ENCODE data around the gene ADAMTS6.
"Not testable (repeated sequence)": the region's sequence is repeated elsewhere in the genome, so short reads cannot be mapped to it uniquely, and the experiment has no call there.

Gene ADAMTS6

GRCh38 chr5:65440456-65440855 lies 41.3 kb downstream of the ADAMTS6 start:
- Mint-ChIP-seq H3K9me3 (peaks cover 1% of the 10 kb centered on the region), H3K27ac (no peak overlapping the region), H3K36me3 (peaks cover 4% of the 10 kb centered on the region)

GRCh38 chr5:65434122-65434521 lies 47.6 kb downstream of the ADAMTS6 start:
- no peaks in the 10 kb centered on the region for H3K27me3 Mint-ChIP-seq
- no peak overlapping the region for H3K4me3 Mint-ChIP-seq
- DNase-seq (ENCODE audit: low spot score in 2 of 2) (no peak), ATAC-seq (ENCODE audit: low read depth) (no peak)
- H3K9me3 Mint-ChIP-seq = peaks cover 1% of the 10 kb centered on the region
- no peaks in the 10 kb centered on the region for H3K4me1 Mint-ChIP-seq
- no peak overlapping the region for H3K27ac Mint-ChIP-seq
- H3K36me3 Mint-ChIP-seq = peaks cover 2% of the 10 kb centered on the region

More at GRCh38 chr5:65440456-65440855, 41.3 kb downstream of the ADAMTS6 start:
- ATAC-seq (ENCODE audit: low read depth) (no peak), DNase-seq (ENCODE audit: low spot score in 2 of 2) (no peak)
- no peak overlapping the region for H3K4me3 Mint-ChIP-seq
- no peaks in the 10 kb centered on the region for H3K4me1 Mint-ChIP-seq
- no peaks in the 10 kb centered on the region for H3K27me3 Mint-ChIP-seq

GRCh38 chr5:65426656-65427055 lies 55.1 kb downstream of the ADAMTS6 start:
- ATAC-seq (ENCODE audit: low read depth) (no peak), DNase-seq (ENCODE audit: low spot score in 2 of 2) (no peak)
- Mint-ChIP-seq H3K27ac (no peak overlapping the region), H3K9me3 (peaks cover 5% of the 10 kb centered on the region), H3K27me3 (no peaks in the 10 kb centered on the region), H3K4me1 (no peaks in the 10 kb centered on the region), H3K4me3 (no peak overlapping the region), H3K36me3 (peaks cover 7% of the 10 kb centered on the region)

GRCh38 chr5:65423623-65424022 lies 58.1 kb downstream of the ADAMTS6 start:
- H3K27me3 Mint-ChIP-seq = no peaks in the 10 kb centered on the region
- peaks cover 19% of the 10 kb centered on the region for H3K9me3 Mint-ChIP-seq
- DNase-seq (ENCODE audit: low spot score in 2 of 2) = no peak
- peaks cover 22% of the 10 kb centered on the region for H3K36me3 Mint-ChIP-seq
- no peak overlapping the region for H3K4me3 Mint-ChIP-seq
- ATAC-seq (ENCODE audit: low read depth) = no peak
- no peak overlapping the region for H3K27ac Mint-ChIP-seq
- H3K4me1 Mint-ChIP-seq = no peaks in the 10 kb centered on the region

- Mint-ChIP-seq H3K9me3 (peaks cover 24% of the 10 kb centered on the region), H3K4me3 (no peak overlapping the region), H3K4me1 (no peaks in the 10 kb centered on the region), H3K27ac (no peak overlapping the region), H3K27me3 (no peaks in the 10 kb centered on the region), H3K36me3 (peaks cover 24% of the 10 kb centered on the region)
- DNase-seq (ENCODE audit: low spot score in 2 of 2) (no peak), ATAC-seq (ENCODE audit: low read depth) (no peak)
Measured at GRCh38 chr5:65418661-65419060, 63.1 kb downstream of the ADAMTS6 start.

- peaks cover 4% of the 10 kb centered on the region for H3K9me3 Mint-ChIP-seq
- no peaks in the 10 kb centered on the region for H3K27me3 Mint-ChIP-seq
- H3K36me3 Mint-ChIP-seq = peaks cover 15% of the 10 kb centered on the region
- no peak overlapping the region for H3K27ac Mint-ChIP-seq
- DNase-seq (ENCODE audit: low spot score in 2 of 2) (no peak), ATAC-seq (ENCODE audit: low read depth) (no peak)
- no peak overlapping the region for H3K4me3 Mint-ChIP-seq
- no peaks in the 10 kb centered on the region for H3K4me1 Mint-ChIP-seq
Measured at GRCh38 chr5:65413822-65414221, 67.9 kb downstream of the ADAMTS6 start.

GRCh38 chr5:65412842-65413241 lies 68.9 kb downstream of the ADAMTS6 start:
- H3K4me1 Mint-ChIP-seq = no peaks in the 10 kb centered on the region
- peaks cover 24% of the 10 kb centered on the region for H3K36me3 Mint-ChIP-seq
- no peaks in the 10 kb centered on the region for H3K27me3 Mint-ChIP-seq
- ATAC-seq (ENCODE audit: low read depth) = no peak
- DNase-seq (ENCODE audit: low spot score in 2 of 2) = no peak
- peaks cover 4% of the 10 kb centered on the region for H3K9me3 Mint-ChIP-seq
- no peak overlapping the region for H3K27ac Mint-ChIP-seq
- H3K4me3 Mint-ChIP-seq = no peak overlapping the region

GRCh38 chr5:65411356-65411755 lies 70.4 kb downstream of the ADAMTS6 start:
- DNase-seq (ENCODE audit: low spot score in 2 of 2) (no peak), ATAC-seq (ENCODE audit: low read depth) (no peak)
- H3K4me3 Mint-ChIP-seq = no peak overlapping the region
- H3K27me3 Mint-ChIP-seq = no peaks in the 10 kb centered on the region
- no peaks in the 10 kb centered on the region for H3K4me1 Mint-ChIP-seq
- no peak overlapping the region for H3K27ac Mint-ChIP-seq
- H3K36me3 Mint-ChIP-seq = peaks cover 22% of the 10 kb centered on the region
- no peaks in the 10 kb centered on the region for H3K9me3 Mint-ChIP-seq

- DNase-seq (ENCODE audit: low spot score in 2 of 2) = no peak
Measured at GRCh38 chr5:65395526-65396155, 86.1 kb downstream of the ADAMTS6 start.

GRCh38 chr5:65394087-65394486 lies 87.6 kb downstream of the ADAMTS6 start:
- DNase-seq (ENCODE audit: low spot score in 2 of 2) (no peak), ATAC-seq (ENCODE audit: low read depth) (no peak)
- Mint-ChIP-seq H3K36me3 (no peaks in the 10 kb centered on the region), H3K4me1 (no peaks in the 10 kb centered on the region), H3K27me3 (no peaks in the 10 kb centered on the region), H3K27ac (no peak overlapping the region), H3K9me3 (no peaks in the 10 kb centered on the region), H3K4me3 (no peak overlapping the region)

More at GRCh38 chr5:65395526-65396155, 86.1 kb downstream of the ADAMTS6 start:
- no peak overlapping the region for H3K27ac Mint-ChIP-seq
- H3K27me3 Mint-ChIP-seq = no peaks in the 10 kb centered on the region
- no peak overlapping the region for H3K4me3 Mint-ChIP-seq
- no peaks in the 10 kb centered on the region for H3K4me1 Mint-ChIP-seq
- no peaks in the 10 kb centered on the region for H3K9me3 Mint-ChIP-seq
- no peak for ATAC-seq (ENCODE audit: low read depth)
- H3K36me3 Mint-ChIP-seq = no peaks in the 10 kb centered on the region

GRCh38 chr5:65391591-65391990 lies 90.1 kb downstream of the ADAMTS6 start:
- no peak overlapping the region for H3K4me3 Mint-ChIP-seq
- H3K27ac Mint-ChIP-seq = no peak overlapping the region
- no peaks in the 10 kb centered on the region for H3K27me3 Mint-ChIP-seq
- ATAC-seq (ENCODE audit: low read depth) (no peak), DNase-seq (ENCODE audit: low spot score in 2 of 2) (no peak)
- H3K4me1 Mint-ChIP-seq = no peaks in the 10 kb centered on the region
- no peaks in the 10 kb centered on the region for H3K9me3 Mint-ChIP-seq
- no peaks in the 10 kb centered on the region for H3K36me3 Mint-ChIP-seq

GRCh38 chr5:65390208-65390607 lies 91.5 kb downstream of the ADAMTS6 start:
- Mint-ChIP-seq H3K27ac (no peak overlapping the region), H3K9me3 (no peaks in the 10 kb centered on the region), H3K36me3 (no peaks in the 10 kb centered on the region), H3K27me3 (no peaks in the 10 kb centered on the region), H3K4me3 (no peak overlapping the region), H3K4me1 (no peaks in the 10 kb centered on the region)
- DNase-seq (ENCODE audit: low spot score in 2 of 2) (no peak), ATAC-seq (ENCODE audit: low read depth) (no peak)

- Mint-ChIP-seq H3K4me3 (no peak overlapping the region), H3K27me3 (no peaks in the 10 kb centered on the region), H3K36me3 (no peaks in the 10 kb centered on the region), H3K9me3 (no peaks in the 10 kb centered on the region), H3K27ac (no peak overlapping the region), H3K4me1 (peaks cover 2% of the 10 kb centered on the region)
- no peak for DNase-seq (ENCODE audit: low spot score in 2 of 2)
- no peak for ATAC-seq (ENCODE audit: low read depth)
Measured at GRCh38 chr5:65383859-65384258, 97.9 kb downstream of the ADAMTS6 start.

GRCh38 chr5:65382582-65382981 lies 99.1 kb downstream of the ADAMTS6 start:
- ATAC-seq (ENCODE audit: low read depth) (no peak), DNase-seq (ENCODE audit: low spot score in 2 of 2) (no peak)
- H3K27me3 Mint-ChIP-seq = no peaks in the 10 kb centered on the region
- H3K27ac Mint-ChIP-seq = no peak overlapping the region
- H3K9me3 Mint-ChIP-seq = no peaks in the 10 kb centered on the region
- H3K4me1 Mint-ChIP-seq = peaks cover 2% of the 10 kb centered on the region
- H3K4me3 Mint-ChIP-seq = no peak overlapping the region
- no peaks in the 10 kb centered on the region for H3K36me3 Mint-ChIP-seq

GRCh38 chr5:65370505-65370904 lies 111.2 kb downstream of the ADAMTS6 start:
- not testable (repeated sequence) for H3K4me3 Mint-ChIP-seq; H3K4me1 Mint-ChIP-seq; ATAC-seq (ENCODE audit: low read depth); H3K27ac Mint-ChIP-seq; H3K27me3 Mint-ChIP-seq; H3K9me3 Mint-ChIP-seq; H3K36me3 Mint-ChIP-seq; DNase-seq (ENCODE audit: low spot score in 2 of 2)

Data from memory B cell (primary cell).